GM12874 (cell line): ENCODE data around the gene LGR5.

Experiments used
- CTCF ChIP-seq: IDR thresholded peaks from 2 replicates; pipeline ENCODE4 v1.5.1; 2011; ENCODE audit warnings: low read depth, mild to moderate bottlenecking, control low read depth, low read length, moderate library complexity; ENCODE audit not compliant: insufficient read depth

LGR5 gene

GRCh38 chr12:71576496-71576895 is 136.9 kb downstream of the LGR5 start:
- no peak for TF ChIP-seq CTCF

- TF ChIP-seq CTCF = no peak
These were observed 139.2 kb downstream of the LGR5 start for GRCh38 chr12:71578694-71579258.

- TF ChIP-seq CTCF = no peak
These were observed 141.6 kb downstream of the LGR5 start for GRCh38 chr12:71581206-71581605.

- TF ChIP-seq CTCF = no peak
These were observed 143.3 kb downstream of the LGR5 start for GRCh38 chr12:71582925-71583324.

- TF ChIP-seq CTCF = no peak
These were observed 144.8 kb downstream of the LGR5 start for GRCh38 chr12:71584356-71584755.

- TF ChIP-seq CTCF = no peak
These were observed 145.6 kb downstream of the LGR5 start for GRCh38 chr12:71585218-71585617.

GRCh38 chr12:71587012-71587411 is 147.4 kb downstream of the LGR5 start:
- no peak for TF ChIP-seq CTCF
